Pancreas (tissue), 10 donors: ENCODE measurements around the gene SLCO4A1. TPM values are rescaled to one million over a fixed set of nuclear protein-coding genes. Genes with fewer than 3 reads are reported as not detected.

Experiments used
- ATAC-seq, 4 donors: fragments of 200-7000 bp; cut with Tn5 transposase; one replicate each; pipeline versions ENCODE4 v1.8.0 to v1.9.1; 2020; ENCODE audit warnings: mild to moderate bottlenecking in 4 of 4, moderate library complexity in 4 of 4
- DNase-seq, 6 donors: peaks; one replicate each; pipeline ENCODE4 v3.0.0-alpha.2; 2020
- FAIRE-seq: peaks from 2 replicates; lab custom pipeline; 2012; peaks lifted over from hg19 to GRCh38; lab: Jason Lieb, UNC
- H3K27ac ChIP-seq, 4 donors: fragments of 200-600 bp; sonication (generic); 1 replicate in 3 of 4; 2 replicates in 1 of 4; pipeline versions ENCODE4 v1.5.0 to v1.8.0; 2020
- H3K27me3 ChIP-seq, 4 donors: fragments of 200-600 bp; one replicate each; pipeline ENCODE4 v1.8.0; 2021
- H3K36me3 ChIP-seq, 3 donors: fragments of 200-600 bp; sonication (generic) in 1 of 3; one replicate each; pipeline versions ENCODE4 v1.5.0 to v1.8.0; 2020 to 2021
- H3K4me1 ChIP-seq, 3 donors: fragments of 200-600 bp; one replicate each; pipeline ENCODE4 v1.8.0; 2021
- H3K4me3 ChIP-seq, 4 donors: fragments of 200-600 bp; sonication (generic) in 2 of 4; one replicate each; pipeline versions ENCODE4 v1.5.0 to v1.8.0; 2020 to 2021
- H3K9me3 ChIP-seq, 4 donors: fragments of 200-600 bp; one replicate each; pipeline ENCODE4 v1.8.0; 2021
- WGBS, 2 donors: extraction: QIAGEN DNeasy Blood & Tissue Kit; methylation state at CpG; one replicate each; pipeline ENCODE4 v1.1.7; 2013; 5-methylcytosine and 5-hydroxymethylcytosine counted together
- intact Hi-C, 3 donors: fragments of 100-400 bp; cut with DNase I; formaldehyde crosslinking; loops; one replicate each; pipeline versions ENCODE4 v1.11.1 to v1.14.2; 2022
- polyA plus RNA-seq, 2 donors: library from polyadenylated mRNA; stranded (reverse); fragments of 200-250 nt; gene quantifications; one replicate each; pipeline ENCODE4 v1.2.3, GENCODE V29; 2013
- total RNA-seq, 6 donors: library from RNA; stranded (reverse); fragmentation: NEBNext Ultra II Directional in 4 of 6; extraction: Animal tissue kit (Norgen Biotek cat#: 25700) in 4 of 6; gene quantifications; one replicate each; pipeline versions ENCODE4 v1.2.1 to v1.2.4, GENCODE V29; 2021 to 2023
- TF ChIP-seq, protein P1 (sequence below), 4 donors: fragments of 200-600 bp; sonication (generic) in 3 of 4; IDR thresholded peaks; one replicate each; pipeline versions ENCODE4 v1.5.0 to v1.8.0; 2021; ENCODE audit warnings: antibody characterized with exemption in 4 of 4
- donor health status: healthy with polysubstance abuse.
- donor health status: DM: no; HTN: no; CAD: no; lungs with moderate emphysema.
- donor health status: DM: no; HTN: no; CAD: no.
- donor health status: control.
- donor health status: control.
- donor health status: Bipolar disorder and iron deficiency.
- donor health status: DM: yes; HTN: yes; CAD: no.
- donor health status: DM: no; HTN: no; CAD: no.
- donor health status: DM: no; HTN: no; CAD: no.
- donor health status: DM: yes; HTN: yes; CAD: no.

SLCO4A1 gene
- total and polyA plus RNA-seq, 8 donors, result 1.2 to 15.9 (median 2.2) TPM

DNA sequence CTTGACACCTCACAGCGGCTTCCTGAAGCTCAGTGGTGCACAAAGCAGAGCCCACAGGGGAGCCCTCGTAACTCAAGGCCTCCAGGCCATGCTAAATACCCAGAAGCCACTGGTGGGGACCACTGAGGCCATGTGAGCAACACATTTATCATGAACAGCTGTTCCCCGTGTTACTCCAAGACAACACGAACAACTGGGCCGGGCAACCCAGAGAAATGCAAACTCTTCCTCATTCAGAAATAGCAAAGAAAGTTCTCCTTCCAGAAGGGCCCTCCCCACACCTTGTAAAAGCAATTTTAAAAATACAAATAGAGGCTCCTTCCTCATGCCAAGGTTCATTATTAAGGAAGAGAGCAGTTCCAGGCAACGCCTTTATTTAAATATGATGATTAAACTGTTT is 36.3 kb upstream of the SLCO4A1 start:
- ATAC-seq (no peak), FAIRE-seq (no peak), DNase-seq (peak in 1 of 6 donors; percentile 29)
- WGBS, 2 donors, result 51 to 68% methylated on average over 6 of the region's 6 CpGs
- H3K4me1 ChIP-seq, result peaks cover 0 to 9% (median 8%) of the 10 kb centered on the region in 3 donors
- TF ChIP-seq, protein P1, sequence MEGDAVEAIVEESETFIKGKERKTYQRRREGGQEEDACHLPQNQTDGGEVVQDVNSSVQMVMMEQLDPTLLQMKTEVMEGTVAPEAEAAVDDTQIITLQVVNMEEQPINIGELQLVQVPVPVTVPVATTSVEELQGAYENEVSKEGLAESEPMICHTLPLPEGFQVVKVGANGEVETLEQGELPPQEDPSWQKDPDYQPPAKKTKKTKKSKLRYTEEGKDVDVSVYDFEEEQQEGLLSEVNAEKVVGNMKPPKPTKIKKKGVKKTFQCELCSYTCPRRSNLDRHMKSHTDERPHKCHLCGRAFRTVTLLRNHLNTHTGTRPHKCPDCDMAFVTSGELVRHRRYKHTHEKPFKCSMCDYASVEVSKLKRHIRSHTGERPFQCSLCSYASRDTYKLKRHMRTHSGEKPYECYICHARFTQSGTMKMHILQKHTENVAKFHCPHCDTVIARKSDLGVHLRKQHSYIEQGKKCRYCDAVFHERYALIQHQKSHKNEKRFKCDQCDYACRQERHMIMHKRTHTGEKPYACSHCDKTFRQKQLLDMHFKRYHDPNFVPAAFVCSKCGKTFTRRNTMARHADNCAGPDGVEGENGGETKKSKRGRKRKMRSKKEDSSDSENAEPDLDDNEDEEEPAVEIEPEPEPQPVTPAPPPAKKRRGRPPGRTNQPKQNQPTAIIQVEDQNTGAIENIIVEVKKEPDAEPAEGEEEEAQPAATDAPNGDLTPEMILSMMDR (IDR thresholded peaks at IDR 0.05), result no peak
- H3K27me3 ChIP-seq, result peaks cover 0 to 4% (median 0%) of the 10 kb centered on the region in 4 donors
- H3K27ac ChIP-seq, result no peak overlapping the region
- no peak overlapping the region for H3K4me3 ChIP-seq
- H3K36me3 ChIP-seq, result no peaks in the 10 kb centered on the region
- no peaks in the 10 kb centered on the region for H3K9me3 ChIP-seq
- intact Hi-C loops, result no loop called here

GRCh38 chr20:62606551-62607201 is 35.6 kb upstream of the SLCO4A1 start:
- TF ChIP-seq, protein P1 (IDR thresholded peaks at IDR 0.05), result no peak
- FAIRE-seq (no peak), DNase-seq (peak in 3 of 6 donors; percentile 34 to 84 (median 67)), ATAC-seq (peak in 2 of 4 donors; percentile 7 to 57)
- no peaks in the 10 kb centered on the region for H3K36me3 ChIP-seq
- 18 to 30% methylated on average over 31 of the region's 31 CpGs for WGBS, 2 donors
- peaks cover 0 to 9% (median 6%) of the 10 kb centered on the region in 3 donors for H3K4me1 ChIP-seq
- no peaks in the 10 kb centered on the region for H3K9me3 ChIP-seq
- peaks cover 0 to 4% (median 0%) of the 10 kb centered on the region in 4 donors for H3K27me3 ChIP-seq
- intact Hi-C loops, result no loop called here
- H3K4me3 ChIP-seq, result no peak overlapping the region
- no peak overlapping the region for H3K27ac ChIP-seq

GRCh38 chr20:62607366-62608217 is 34.7 kb upstream of the SLCO4A1 start:
- whole genome bisulfite sequencing, 2 donors, result 61 to 73% methylated on average over 21 of the region's 21 CpGs
- Histone ChIP-seq H3K4me1 (peaks cover 0 to 9% (median 6%) of the 10 kb centered on the region in 3 donors), H3K36me3 (no peaks in the 10 kb centered on the region), H3K4me3 (no peak overlapping the region), H3K27ac (no peak overlapping the region), H3K9me3 (no peaks in the 10 kb centered on the region), H3K27me3 (peaks cover 0 to 4% (median 0%) of the 10 kb centered on the region in 4 donors)
- FAIRE-seq (no peak), ATAC-seq (no peak), DNase-seq (peak in 2 of 6 donors; percentile 9 to 52)
- TF ChIP-seq, protein P1 (IDR thresholded peaks at IDR 0.05), result no peak
- intact Hi-C loops, result no loop called here

DNA sequence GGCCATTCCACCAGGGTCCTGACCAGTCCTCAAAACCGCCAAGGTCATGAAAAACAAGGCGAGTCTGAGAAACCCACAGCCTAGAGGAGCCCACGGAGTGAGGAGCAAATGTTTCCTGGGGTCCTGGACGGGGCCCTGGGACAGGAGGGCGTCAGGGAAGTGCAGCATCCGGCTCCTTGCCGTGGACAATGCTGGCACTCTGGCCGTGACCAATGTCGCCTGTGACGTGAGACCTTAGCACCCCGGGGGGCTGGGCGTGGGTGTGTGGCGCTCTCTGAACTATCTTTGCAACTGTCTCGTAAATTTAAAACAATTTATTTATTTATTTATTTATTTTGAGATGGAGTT is 34.1 kb upstream of the SLCO4A1 start:
- intact Hi-C loops, result no loop called here
- peaks cover 0 to 7% (median 3%) of the 10 kb centered on the region in 3 donors for H3K4me1 ChIP-seq
- ATAC-seq (no peak), FAIRE-seq (no peak), DNase-seq (peak in 2 of 6 donors; percentile 17 to 61)
- TF ChIP-seq, protein P1 (IDR thresholded peaks at IDR 0.05), result no peak
- H3K36me3 ChIP-seq, result no peaks in the 10 kb centered on the region
- H3K4me3 ChIP-seq, result no peak overlapping the region
- H3K27ac ChIP-seq, result no peak overlapping the region
- no peaks in the 10 kb centered on the region for H3K9me3 ChIP-seq
- WGBS, 2 donors, result 77 to 90% methylated on average over 14 of the region's 14 CpGs
- peaks cover 0 to 4% (median 0%) of the 10 kb centered on the region in 4 donors for H3K27me3 ChIP-seq
